Stimulated activated CD8-positive, alpha-beta memory T cell treated with anti-CD3 and anti-CD28 coated beads, Interleukin-7, amount 100 ng/mL, for 1 hour (primary cell): ENCODE measurements around the gene FCN1.

Experiments
- DNase-seq, 2 donors: peaks; one replicate each; pipeline ENCODE4 v3.0.0-alpha.2; 2020; ENCODE audit warnings: low read depth in 2 of 2

FCN1 gene

DNA sequence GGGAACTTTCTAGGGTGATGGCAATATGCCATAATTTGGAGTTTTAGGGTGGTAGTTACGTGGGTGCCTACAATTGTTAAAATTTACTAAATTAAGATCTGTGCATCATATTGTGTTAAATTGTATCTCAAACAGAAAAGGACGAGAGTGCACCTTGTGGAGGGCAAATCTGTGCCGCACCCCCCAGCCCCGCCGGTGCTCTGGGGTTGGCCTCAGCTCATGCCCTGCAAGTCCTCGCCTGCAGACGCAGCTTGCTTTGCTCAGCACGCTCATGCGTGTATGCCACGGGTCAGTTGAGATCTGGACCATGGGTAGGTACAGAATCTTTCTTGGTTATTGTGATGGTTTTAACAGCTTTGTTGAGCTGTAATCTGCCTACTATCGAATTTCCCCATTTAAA is 33.7 kb upstream of the FCN1 start:
- no peak for DNase-seq

DNA sequence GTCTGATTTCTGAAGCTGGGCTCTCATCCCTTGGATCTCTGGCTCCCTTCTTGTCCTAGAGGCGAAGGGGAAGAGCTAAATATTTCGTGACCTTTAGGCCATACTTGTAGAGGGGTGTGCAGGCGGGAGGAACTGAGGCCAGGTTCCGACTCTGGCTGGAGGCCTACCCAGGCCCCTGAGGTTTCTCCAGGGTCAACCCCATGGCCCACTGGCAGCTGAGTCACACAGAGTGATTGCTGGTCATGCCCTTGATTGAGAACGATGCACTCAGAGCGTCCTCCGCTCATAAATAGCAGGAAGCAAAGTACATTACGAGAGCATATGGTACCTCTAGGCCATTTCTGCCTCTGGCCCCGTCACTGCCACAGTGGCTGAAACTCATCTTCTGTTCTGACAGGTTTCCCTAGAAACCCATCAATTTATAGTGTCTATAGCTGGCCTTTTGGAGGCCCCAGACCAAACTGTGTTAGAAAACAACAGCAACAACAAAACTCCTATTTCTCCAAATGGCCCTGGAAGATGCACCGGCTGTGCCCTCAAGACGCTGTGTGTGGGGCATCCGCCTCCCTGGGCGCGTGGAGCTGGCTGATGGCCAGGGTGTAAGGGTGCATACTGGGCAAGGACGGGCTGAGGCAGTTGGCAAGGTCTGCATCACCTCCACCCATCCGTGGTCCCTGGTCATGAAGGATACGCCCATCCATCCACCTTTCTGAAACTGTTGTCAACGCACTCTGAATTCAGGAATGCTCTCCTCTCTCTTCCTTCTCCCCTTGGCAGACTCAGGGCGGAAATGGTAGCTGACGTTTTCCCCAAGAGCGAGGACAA is 32.9 kb upstream of the FCN1 start:
- DNase-seq: no peak

GRCh38 chr9:134949681-134950385 is 32.1 kb upstream of the FCN1 start:
- no peak for DNase-seq

DNA sequence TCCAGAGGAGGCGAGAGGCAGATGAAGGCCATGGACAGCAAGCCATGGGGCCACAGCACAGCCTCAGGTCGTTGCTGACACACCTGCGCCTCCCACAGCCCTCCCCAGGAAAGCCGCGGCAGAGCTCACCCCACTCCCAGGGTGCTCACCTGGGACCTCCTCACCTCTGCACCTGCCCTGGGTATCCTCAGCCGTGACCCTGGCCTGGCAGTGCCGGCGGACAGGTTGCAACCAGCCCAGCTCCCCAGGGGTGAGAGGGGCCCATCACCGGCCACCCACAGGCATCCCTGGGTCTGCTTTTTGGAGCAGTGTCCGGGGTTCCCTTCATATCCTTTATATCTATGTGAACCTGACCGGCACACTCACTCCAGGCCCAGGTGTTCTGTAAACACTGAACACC is 30.4 kb upstream of the FCN1 start:
- no peak for DNase-seq

DNA sequence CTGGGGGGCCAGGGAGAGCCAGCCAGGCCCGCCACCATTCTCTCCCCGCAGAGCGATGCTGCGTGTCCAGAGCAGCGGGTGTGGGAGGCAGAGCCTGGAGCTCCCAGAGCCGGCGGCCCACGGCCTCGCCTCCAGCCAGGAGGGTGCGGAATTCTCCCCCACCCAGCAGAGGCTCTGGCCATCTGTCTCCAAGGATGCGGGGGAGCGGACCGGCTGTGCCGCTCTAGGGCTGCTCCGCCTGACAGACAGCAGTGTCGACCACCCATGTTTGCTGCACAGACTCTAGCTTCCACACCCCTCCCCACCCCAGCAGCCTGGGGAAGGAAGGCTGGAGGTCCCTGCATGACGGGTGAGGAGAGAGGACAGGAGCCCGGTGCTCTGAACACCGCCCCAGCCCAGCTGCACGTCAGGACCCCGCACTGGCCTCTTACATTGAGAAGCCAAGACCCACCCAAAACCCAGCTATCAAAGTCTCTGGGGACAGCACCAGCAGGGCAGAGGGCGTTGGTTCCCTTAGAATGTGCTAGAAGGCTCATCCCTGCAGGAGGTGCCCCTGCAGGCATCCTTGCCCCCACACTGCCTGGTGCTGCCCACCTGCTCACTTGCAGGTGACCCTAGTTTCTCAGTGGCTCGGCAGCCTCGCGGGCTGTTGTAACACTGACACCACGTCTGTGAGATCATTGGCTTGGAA is 29.7 kb upstream of the FCN1 start:
- no peak for DNase-seq

- DNase-seq: no peak
Measured at GRCh38 chr9:134946663-134947062, 29.0 kb upstream of the FCN1 start.

DNA sequence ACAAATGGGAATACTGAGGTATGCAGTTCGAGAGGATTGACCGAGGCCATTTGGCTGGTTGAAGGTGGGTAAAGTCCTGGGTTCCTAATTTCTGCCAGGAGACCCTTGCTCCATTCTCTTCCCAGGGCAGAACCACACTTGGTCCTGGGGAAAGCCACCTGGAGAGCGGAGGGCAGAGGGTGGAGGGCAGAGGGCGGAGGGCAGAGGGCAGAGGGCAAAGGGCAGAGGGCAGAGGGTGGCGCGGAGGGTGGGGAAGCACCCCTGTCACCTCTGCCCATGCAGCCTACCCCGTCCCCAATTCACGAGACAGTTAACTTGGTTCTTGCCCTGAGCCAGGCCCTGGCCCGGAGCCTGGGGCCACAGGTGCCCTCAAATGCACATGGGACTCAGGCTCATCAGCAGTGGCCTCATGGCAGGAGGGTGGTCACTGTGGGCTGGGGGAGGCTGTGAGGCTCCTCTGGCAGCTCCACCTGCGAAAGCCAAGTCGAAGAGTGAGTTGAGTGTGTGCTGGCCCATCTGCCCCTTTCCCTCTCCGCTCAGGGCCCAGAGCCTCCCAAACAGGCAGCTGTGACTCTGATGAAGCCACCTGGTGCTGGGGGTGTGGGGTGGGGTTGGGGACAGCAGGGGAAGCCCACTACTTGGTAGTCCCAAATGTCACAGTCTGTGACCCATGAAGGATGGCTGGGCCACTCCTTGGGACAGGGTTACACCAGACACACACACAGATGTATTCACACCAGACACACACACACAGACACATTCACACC is 28.0 kb upstream of the FCN1 start:
- no peak for DNase-seq

DNA sequence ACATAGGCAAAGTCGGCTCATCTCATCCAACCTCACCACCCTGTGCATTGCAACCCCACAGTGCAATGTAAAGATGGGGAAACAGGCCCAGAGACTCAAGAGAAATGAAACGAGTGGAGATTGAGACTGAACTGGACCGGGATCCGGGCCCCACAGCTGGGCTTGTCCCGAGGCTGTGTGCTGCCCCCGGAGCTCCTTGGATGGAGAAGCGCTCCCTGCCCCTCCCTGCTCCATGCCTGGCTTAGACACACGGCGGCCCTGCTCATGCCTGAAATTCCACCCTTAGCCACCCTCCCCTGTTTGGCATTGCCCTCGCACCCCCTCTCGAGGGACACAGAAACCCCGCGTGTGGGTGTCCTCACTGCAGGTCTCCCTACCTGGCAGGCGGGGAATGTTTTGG is 27.2 kb upstream of the FCN1 start:
- no peak for DNase-seq

- no peak for DNase-seq
Measured at GRCh38 chr9:134944351-134944802, 26.7 kb upstream of the FCN1 start.

- no peak for DNase-seq
Measured at GRCh38 chr9:134943836-134944235, 26.1 kb upstream of the FCN1 start.

DNA sequence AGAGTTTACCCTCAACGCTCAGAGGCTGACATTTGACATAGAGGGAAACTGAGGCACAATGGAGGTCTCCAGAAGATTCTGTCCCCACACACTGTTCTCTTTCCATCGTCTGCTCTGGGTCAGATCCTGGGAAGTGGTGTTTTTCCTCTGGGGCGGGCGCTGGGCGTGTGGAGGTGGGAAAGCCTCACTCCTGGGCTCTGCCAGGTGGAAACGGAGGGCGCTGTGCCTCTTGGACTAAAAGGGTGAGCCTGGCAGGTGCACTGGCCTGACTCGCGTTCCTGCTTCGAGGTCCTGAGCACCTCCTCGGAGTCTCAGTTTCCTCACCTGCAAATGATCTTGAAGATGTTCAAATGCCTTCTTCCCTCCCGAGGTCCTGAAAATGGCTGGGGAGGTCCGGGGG is 25.7 kb upstream of the FCN1 start:
- DNase-seq: no peak

DNA sequence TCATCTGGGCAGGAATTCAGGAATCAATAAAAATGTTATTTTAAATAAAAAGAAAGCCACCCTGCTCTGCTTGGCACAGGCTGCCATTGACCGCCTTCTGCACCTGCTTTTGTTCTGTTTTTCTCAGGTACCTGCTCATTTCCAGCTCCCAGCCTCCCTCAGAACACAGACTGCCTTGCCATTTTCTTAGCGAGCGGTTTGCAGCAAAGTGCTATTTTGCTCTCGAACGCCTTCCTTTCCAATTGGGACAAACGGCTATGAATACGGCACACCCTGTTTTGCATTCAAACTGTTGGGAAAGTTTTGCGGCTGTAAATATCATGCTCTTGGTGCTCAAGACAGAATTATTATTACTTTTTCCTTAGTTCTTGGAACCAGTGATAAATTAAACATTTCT is 25.1 kb upstream of the FCN1 start:
- no peak for DNase-seq

DNA sequence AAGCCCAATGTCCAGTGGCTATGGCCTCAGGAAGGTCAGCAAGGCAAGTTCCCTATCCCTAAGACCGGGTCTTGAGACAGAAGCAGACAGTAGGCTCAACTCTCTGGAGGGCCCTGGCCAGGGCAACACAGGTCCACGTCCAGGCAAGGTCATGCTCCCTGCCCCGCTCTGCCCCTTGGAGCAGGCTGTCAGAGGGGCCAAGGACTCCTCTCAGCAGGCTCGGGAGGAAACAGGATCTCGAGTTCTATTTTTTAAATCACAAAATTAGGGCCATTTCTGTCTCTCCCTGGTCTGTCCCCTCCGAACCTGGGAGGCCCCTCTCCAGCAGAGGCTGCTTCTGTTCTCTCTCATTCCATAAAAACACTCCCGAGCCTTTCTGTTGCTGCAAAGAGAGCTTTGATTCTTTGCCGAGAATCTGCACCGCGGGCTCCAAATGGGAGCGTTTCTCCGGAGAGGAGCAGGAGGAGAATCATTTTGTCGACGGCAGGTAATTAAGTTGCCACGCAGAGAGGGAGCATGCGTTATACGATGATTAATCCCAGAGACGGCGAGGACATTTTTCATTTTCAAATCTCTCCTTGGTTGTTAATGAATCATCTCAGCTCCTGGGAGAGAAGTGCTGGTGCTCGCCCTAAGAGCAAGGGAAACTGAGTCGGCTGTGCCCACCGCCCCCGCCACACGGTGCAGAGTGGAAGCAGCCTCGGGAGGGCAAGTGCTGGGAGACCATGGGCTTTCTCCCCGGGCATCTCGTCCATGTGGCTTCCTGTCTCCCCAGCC is 24.5 kb upstream of the FCN1 start:
- DNase-seq: no peak

- no peak for DNase-seq
Measured at GRCh38 chr9:134940236-134941208, 22.8 kb upstream of the FCN1 start.

DNA sequence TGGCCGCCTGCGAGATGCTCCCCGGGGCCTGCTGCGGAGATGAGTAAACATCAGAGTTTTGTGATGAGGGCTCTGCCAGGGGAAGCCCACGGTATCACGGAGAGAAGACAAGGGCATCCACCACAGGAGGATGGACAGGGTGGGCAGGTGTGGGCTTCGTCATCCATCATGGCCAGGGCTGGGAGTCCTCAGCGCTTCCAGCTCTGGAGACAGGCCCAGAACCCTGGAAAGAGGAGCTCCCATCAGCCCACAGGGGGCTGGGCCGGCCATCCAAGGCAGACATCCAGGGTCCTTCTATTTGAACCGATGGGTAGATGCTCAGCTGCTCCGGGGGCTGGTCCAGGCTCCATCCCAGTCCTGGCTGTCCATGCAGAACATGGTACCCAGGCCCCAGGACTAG is 22.1 kb upstream of the FCN1 start:
- DNase-seq: no peak

DNA sequence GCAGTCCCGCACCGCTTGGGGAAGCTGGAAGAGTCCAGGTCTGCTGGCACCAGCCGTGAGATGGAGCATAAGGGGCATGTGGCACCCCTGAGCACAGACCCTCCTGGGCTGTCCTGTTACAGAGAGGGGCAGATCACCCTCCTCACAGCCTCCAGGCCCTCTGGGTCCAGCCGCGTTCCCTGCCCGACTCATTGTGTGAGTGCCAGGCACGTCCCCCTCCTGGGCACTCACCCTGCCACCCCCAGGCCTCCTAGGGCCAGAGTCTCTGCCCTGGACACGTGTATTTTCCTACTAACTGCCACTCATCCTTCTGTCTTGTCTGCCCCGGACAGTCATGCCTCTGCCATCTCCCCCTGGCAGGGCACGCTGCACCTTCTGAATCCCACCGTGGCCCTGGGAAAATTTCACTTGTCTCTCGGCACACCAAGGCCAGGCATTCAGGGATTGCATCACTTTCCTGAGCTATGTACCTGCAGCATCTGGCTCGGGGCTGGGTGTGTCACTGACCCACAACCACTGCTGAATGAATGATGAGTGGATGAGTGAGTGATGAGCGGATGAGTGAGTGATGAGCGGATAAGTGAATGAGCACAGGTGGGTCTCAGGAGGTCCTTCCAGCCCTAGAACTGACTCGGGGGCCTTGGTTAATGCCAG is 21.5 kb upstream of the FCN1 start:
- no peak for DNase-seq

- DNase-seq: no peak
Measured at GRCh38 chr9:134938346-134939079, 20.8 kb upstream of the FCN1 start.

DNA sequence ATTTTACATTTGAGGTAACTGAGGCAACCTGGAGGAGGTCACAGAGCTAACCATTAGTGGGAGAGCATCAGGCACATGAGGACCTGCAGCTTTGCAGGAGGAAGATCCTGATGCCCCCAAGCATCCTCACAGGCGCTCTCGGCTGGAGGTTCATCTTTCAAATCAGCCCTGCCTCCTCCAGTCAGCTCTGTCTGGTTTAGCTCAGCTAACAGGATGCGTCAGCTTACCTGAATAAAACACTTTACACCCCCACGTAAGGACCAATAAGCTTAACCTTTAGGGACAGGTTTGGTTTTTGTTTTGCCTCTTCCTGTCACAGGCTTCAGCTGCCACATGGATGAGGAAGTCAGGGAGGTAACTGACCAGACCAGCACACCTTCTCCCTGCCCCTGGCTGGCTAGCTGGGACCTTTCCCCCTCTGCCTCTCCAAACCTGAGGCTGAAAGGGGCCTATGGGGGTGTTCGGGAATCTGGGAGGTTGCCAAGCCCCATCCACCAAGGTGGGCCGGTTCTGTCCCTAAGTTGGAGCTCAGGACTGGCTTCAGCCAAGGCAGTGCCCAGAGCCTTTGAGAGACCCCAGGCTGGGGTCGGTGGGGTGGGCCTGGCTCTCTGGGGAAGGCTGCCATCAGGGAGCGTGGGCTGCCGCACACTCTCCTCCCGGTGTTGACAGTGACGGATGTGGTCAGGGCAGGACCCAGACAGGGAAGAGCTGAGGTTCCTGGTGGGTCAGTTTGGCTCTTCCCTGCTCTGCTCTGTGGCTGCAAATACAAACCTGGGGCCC is 20.0 kb upstream of the FCN1 start:
- no peak for DNase-seq
